Lung (tissue), 12 donors: ENCODE data around the gene UAP1L1. TPM values are rescaled to one million over a fixed set of nuclear protein-coding genes. Genes with fewer than 3 reads are reported as not detected.

Experiments
- ATAC-seq: fragments of 200-7000 bp; cut with Tn5 transposase; one replicate; pipeline ENCODE4 v1.9.1; 2020; ENCODE audit warnings: moderate number of reproducible peaks; ENCODE audit not compliant: insufficient read depth, low FRiP score
- DNase-seq, 3 donors: peaks; one replicate each; pipeline ENCODE4 v3.0.0-alpha.2; 2013 to 2017
- H3K27ac ChIP-seq, 2 donors: one replicate each; pipeline ENCODE4 v1.5.1; 2013; ENCODE audit warnings: mild to moderate bottlenecking in 2 of 2, moderate library complexity in 2 of 2, control low read depth in 1 of 2, inconsistent platforms in 1 of 2, low read depth in 1 of 2, low read length in 1 of 2
- H3K27me3 ChIP-seq, 3 donors: one replicate each; pipeline ENCODE4 v1.5.1; 2013; ENCODE audit warnings: low read length in 2 of 3; ENCODE audit not compliant: control insufficient read depth in 3 of 3, insufficient read depth in 3 of 3
- H3K36me3 ChIP-seq, 4 donors: one replicate each; pipeline ENCODE4 v1.5.1; 2013; ENCODE audit warnings: low read length in 4 of 4, mild to moderate bottlenecking in 1 of 4, moderate library complexity in 1 of 4; ENCODE audit not compliant: control insufficient read depth in 4 of 4, insufficient read depth in 4 of 4
- H3K4me1 ChIP-seq, 5 donors: one replicate each; pipeline ENCODE4 v1.5.1; 2013; ENCODE audit warnings: low read length in 5 of 5, mild to moderate bottlenecking in 2 of 5, moderate library complexity in 1 of 5; ENCODE audit not compliant: control insufficient read depth in 5 of 5, insufficient read depth in 5 of 5
- H3K4me3 ChIP-seq: one replicate; pipeline ENCODE4 v1.5.1; 2013; ENCODE audit warnings: mild to moderate bottlenecking, control low read depth, moderate library complexity
- H3K9ac ChIP-seq, 2 donors: one replicate each; pipeline ENCODE4 v1.5.1; 2013; ENCODE audit warnings: low read length in 2 of 2, control low read depth in 1 of 2; ENCODE audit not compliant: insufficient read depth in 1 of 2
- H3K9me3 ChIP-seq, 4 donors: one replicate each; pipeline ENCODE4 v1.5.1; 2013; ENCODE audit warnings: low read length in 3 of 4, mild to moderate bottlenecking in 1 of 4, moderate library complexity in 1 of 4; ENCODE audit not compliant: control insufficient read depth in 4 of 4, insufficient read depth in 3 of 4
- WGBS, 2 donors: extraction: QIAGEN DNeasy Blood & Tissue Kit; methylation state at CpG; one replicate each; pipeline ENCODE4 v1.1.7; 2013; 5-methylcytosine and 5-hydroxymethylcytosine counted together
- polyA plus RNA-seq, 2 donors: library from polyadenylated mRNA; stranded (reverse); fragments of 200-250 nt; gene quantifications; one replicate each; pipeline ENCODE4 v1.2.1, GENCODE V29; 2013
- total RNA-seq, 2 donors: library from RNA; depleted of rRNA in 1 of 2; stranded (reverse); fragments of >200 nt in 1 of 2; gene quantifications; one replicate each; pipeline ENCODE4 v1.2.1, GENCODE V29; 2014 to 2021
- TF ChIP-seq, protein P1 (sequence below): IDR thresholded peaks from 2 replicates; pipeline ENCODE4 v1.5.1; 2012; ENCODE audit warnings: mild to moderate bottlenecking; ENCODE audit errors: control extremely low read depth, extremely low read depth
- donor health status: control.
- donor health status: control.
- donor health status: Bipolar disorder and iron deficiency.
- donor health status: healthy.
- donor health status: DM: yes; HTN: yes; CAD: no.

The UAP1L1 gene
- total and polyA plus RNA-seq, 4 donors, result 12.2 to 35.5 (median 17.1) TPM

DNA sequence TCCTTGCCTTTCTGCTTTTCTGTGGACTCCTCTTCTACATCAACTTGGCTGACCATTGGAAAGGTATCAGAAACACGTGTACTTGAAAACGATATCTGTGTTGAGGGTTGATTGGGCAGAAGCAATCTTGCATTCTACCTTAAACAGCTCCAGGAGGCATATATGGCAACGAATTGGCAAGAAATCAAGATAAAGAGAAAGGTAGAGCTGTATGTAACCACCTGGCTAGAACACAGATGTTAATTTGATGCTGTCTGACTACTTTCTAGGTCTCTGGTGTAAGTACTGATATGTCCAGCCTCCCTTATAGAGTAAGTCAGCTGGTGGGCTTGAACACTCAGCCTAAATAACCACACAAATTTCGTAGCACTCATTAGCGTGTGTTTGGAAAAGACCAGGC is 10.8 kb downstream of the UAP1L1 start:
- 90 to 97% methylated on average over 5 of the region's 5 CpGs for WGBS, 2 donors
- H3K27ac ChIP-seq, result no peak overlapping the region
- H3K36me3 ChIP-seq, result peaks cover 0 to 13% (median 6%) of the 10 kb centered on the region in 4 donors
- H3K4me1 ChIP-seq, result peaks cover 0 to 14% (median 0%) of the 10 kb centered on the region in 5 donors
- no peak for ATAC-seq
- TF ChIP-seq, protein P1, sequence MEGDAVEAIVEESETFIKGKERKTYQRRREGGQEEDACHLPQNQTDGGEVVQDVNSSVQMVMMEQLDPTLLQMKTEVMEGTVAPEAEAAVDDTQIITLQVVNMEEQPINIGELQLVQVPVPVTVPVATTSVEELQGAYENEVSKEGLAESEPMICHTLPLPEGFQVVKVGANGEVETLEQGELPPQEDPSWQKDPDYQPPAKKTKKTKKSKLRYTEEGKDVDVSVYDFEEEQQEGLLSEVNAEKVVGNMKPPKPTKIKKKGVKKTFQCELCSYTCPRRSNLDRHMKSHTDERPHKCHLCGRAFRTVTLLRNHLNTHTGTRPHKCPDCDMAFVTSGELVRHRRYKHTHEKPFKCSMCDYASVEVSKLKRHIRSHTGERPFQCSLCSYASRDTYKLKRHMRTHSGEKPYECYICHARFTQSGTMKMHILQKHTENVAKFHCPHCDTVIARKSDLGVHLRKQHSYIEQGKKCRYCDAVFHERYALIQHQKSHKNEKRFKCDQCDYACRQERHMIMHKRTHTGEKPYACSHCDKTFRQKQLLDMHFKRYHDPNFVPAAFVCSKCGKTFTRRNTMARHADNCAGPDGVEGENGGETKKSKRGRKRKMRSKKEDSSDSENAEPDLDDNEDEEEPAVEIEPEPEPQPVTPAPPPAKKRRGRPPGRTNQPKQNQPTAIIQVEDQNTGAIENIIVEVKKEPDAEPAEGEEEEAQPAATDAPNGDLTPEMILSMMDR, result no peak
- DNase-seq, result no peak
- no peaks in the 10 kb centered on the region for H3K9me3 ChIP-seq
- no peaks in the 10 kb centered on the region for H3K27me3 ChIP-seq
- no peak overlapping the region for H3K4me3 ChIP-seq
- peak overlapping the region in 1 of 2 donors; percentile 0 for H3K9ac ChIP-seq

DNA sequence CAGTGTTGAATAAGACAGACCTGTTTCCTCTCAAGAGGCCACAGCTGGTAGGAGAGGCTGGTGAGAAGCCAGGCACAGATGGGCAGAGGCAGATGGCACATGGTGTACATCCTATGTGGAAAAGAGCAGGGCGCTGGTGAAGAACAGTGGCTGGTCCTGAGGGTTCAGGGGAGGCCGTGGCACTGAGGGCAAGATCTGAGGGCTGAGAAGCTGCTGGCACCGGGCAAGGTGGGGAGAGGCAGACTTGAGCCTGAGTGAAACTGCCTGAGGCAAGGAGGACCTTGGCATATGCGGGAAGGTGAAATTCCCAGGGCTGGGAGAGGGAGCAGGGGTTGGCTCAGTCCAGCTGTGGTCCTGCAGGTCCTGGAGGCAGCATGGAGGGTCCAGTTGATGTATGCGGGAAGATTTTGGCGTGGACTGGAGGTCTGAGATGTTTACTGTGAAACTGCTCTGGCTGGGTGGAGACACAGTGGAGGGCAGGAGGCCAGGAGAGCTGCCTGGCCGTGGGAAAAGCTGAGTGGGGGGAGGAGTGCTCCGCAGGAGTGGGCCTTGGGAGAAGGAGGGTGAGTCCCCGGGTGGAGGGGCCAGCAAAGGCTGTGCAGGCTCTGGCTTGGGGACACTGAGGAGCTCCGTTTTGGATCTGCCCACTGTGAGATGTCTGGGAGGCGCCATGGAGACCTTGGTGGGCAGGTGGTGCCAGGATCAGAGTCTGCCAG is 12.1 kb downstream of the UAP1L1 start:
- Histone ChIP-seq H3K27me3 (no peaks in the 10 kb centered on the region), H3K4me3 (no peak overlapping the region), H3K36me3 (peaks cover 0 to 15% (median 4%) of the 10 kb centered on the region in 4 donors), H3K9ac (no peak overlapping the region), H3K9me3 (no peaks in the 10 kb centered on the region), H3K4me1 (peaks cover 0 to 14% (median 0%) of the 10 kb centered on the region in 5 donors), H3K27ac (no peak overlapping the region)
- WGBS, 2 donors, result 86 to 90% methylated on average over 11 of the region's 11 CpGs
- no peak for ATAC-seq
- TF ChIP-seq, protein P1, result no peak
- DNase-seq, result no peak

DNA sequence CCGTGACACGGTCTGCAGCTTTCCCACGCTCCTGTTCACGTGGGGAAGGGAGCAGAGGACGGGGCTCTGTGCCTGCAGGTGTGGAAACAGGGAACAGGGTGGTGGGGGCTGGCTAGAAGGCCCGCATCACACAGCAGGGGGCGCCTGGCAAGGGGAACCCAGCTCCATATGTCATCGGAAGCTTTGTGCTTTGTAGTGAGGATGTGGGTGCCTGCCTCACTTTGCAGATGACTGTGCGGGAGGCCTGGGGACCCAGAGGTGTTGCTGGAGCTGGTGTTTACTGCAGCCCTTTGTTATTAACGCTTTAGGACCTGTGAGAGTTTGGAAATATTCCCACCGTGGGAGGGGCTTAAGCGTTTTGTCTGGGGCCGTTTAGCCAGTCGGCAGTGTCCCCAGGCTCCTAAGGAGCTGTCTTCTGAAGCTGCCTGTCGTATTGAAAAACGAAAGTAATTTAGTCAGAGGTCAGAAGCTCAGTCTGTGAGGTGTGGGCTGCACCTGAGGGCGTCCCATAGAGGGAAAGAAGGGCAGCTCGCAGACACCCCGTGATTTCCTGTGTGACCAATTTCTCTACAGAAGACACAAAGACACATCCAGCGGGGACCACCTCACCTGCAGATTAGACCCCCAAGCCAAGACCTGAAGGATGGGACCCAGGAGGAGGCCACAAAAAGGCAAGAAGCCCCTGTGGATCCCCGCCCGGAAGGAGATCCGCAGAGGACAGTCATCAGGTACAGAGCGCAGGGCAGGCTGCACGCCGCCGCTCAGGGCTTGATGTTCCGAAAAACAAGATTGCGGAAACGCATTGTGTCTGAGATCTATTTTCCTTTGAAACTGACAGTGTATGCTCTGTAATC is 18.6 kb downstream of the UAP1L1 start:
- Histone ChIP-seq H3K9me3 (no peaks in the 10 kb centered on the region), H3K27ac (no peak overlapping the region), H3K9ac (no peak overlapping the region), H3K27me3 (no peaks in the 10 kb centered on the region), H3K36me3 (peaks cover 5 to 41% (median 26%) of the 10 kb centered on the region in 4 donors), H3K4me1 (no peaks in the 10 kb centered on the region), H3K4me3 (no peak overlapping the region)
- no peak for ATAC-seq
- 80 to 87% methylated on average over 30 of the region's 30 CpGs for WGBS, 2 donors
- DNase-seq, result no peak
- TF ChIP-seq, protein P1, result peak; percentile 4
